Measurements from ENCODE around the gene MAMDC2. TPM values are rescaled to one million over a fixed set of nuclear protein-coding genes. Genes with fewer than 3 reads are reported as not detected.
A peak's percentile ranks its signal among the peaks of the same experiment; 100 is the strongest.

The MAMDC2 gene
- total RNA-seq, 6 experiments from 2014 or later, result 0.22 to 1.6 (median 0.37) TPM; not detected in 1

DNA sequence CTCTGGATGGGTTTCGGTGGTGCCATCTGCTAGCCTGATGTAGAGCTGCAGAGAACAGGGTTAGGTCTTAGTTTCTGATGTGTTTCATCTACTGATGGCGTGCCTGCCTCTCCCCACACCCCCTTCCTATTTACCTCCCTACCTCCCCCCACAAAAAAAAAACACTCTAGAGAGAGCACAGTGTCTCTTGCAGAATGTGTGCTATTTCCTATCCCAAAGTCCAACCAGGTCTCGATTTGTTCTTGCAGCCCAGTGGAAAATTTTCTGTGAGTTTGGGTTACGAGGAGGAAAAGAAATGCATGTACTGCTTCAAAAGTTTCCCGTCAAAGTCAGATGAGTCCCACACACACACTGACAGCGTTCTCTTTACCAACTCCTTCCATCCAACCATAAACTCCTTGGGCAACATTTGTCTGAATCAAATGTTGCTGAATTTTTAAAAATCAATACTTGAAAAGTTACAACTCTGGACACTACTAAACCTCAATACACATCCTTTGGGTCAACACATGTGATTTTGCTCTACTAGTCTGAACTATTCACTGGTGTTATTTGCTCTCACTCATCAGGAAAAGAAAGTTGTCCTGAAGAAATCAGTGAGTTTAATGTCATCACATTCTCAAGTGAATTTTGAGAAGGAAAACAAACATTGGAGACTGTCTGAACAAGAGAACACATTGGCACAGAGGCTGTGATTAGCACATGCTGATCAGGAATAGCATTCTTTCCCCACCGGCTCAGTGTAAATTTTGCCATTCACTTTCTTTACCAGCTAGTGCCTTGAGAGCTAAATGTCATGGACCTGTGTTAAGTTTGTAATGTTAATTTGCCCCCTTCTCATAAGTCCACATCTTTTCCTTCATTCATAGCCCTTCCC is 84.1 kb downstream of the MAMDC2 start:
- Histone ChIP-seq H3K4me1 (no peaks in the 10 kb centered on the region), H3K27ac (peak overlapping the region in 1 of 3 donors; percentile 31), H3K9me3 (no peaks in the 10 kb centered on the region), H3K4me3 (no peak overlapping the region), H3K36me3 (no peaks in the 10 kb centered on the region), H3K27me3 (no peaks in the 10 kb centered on the region)
- 67% methylated on average over 7 of the region's 7 CpGs for WGBS (ENCODE audit: insufficient coverage, low coverage, low lambda C conversion rate, missing lambda C conversion rate)
- TF ChIP-seq CTCF (IDR thresholded peaks at IDR 0.05) (no peak), POLR2A (IDR thresholded peaks at IDR 0.05) (no peak)
- intact Hi-C loops (cut with DNase I), result no loop called here
- DNase-seq (no peak), ATAC-seq (peak in 1 of 4 donors; percentile 26)

- 82% methylated on average over 2 of the region's 2 CpGs for WGBS (ENCODE audit: insufficient coverage, low coverage, low lambda C conversion rate, missing lambda C conversion rate)
- DNase-seq (no peak), ATAC-seq (no peak)
- Histone ChIP-seq H3K27me3 (no peaks in the 10 kb centered on the region), H3K4me3 (no peak overlapping the region), H3K9me3 (no peaks in the 10 kb centered on the region), H3K36me3 (no peaks in the 10 kb centered on the region), H3K4me1 (no peaks in the 10 kb centered on the region), H3K27ac (no peak overlapping the region)
- intact Hi-C loops (cut with DNase I), result no loop called here
- TF ChIP-seq POLR2A (IDR thresholded peaks at IDR 0.05) (no peak), CTCF (IDR thresholded peaks at IDR 0.05) (no peak)
These were observed 86.6 kb downstream of the MAMDC2 start for GRCh38 chr9:70130266-70130665.

GRCh38 chr9:70131296-70131695 is 87.6 kb downstream of the MAMDC2 start:
- ATAC-seq, result no peak
- no peak for TF ChIP-seq CTCF (IDR thresholded peaks at IDR 0.05)
- TF ChIP-seq POLR2A (IDR thresholded peaks at IDR 0.05), result no peak
- H3K27ac ChIP-seq, result no peak overlapping the region
- intact Hi-C loops (cut with DNase I), result no loop called here
- DNase-seq, result no peak
- WGBS (ENCODE audit: insufficient coverage, low coverage, low lambda C conversion rate, missing lambda C conversion rate), result 63% methylated on average over 1 of the region's 1 CpG
- no peaks in the 10 kb centered on the region for H3K36me3 ChIP-seq
- H3K4me1 ChIP-seq, result no peaks in the 10 kb centered on the region
- H3K27me3 ChIP-seq, result no peaks in the 10 kb centered on the region
- no peaks in the 10 kb centered on the region for H3K9me3 ChIP-seq
- no peak overlapping the region for H3K4me3 ChIP-seq

DNA sequence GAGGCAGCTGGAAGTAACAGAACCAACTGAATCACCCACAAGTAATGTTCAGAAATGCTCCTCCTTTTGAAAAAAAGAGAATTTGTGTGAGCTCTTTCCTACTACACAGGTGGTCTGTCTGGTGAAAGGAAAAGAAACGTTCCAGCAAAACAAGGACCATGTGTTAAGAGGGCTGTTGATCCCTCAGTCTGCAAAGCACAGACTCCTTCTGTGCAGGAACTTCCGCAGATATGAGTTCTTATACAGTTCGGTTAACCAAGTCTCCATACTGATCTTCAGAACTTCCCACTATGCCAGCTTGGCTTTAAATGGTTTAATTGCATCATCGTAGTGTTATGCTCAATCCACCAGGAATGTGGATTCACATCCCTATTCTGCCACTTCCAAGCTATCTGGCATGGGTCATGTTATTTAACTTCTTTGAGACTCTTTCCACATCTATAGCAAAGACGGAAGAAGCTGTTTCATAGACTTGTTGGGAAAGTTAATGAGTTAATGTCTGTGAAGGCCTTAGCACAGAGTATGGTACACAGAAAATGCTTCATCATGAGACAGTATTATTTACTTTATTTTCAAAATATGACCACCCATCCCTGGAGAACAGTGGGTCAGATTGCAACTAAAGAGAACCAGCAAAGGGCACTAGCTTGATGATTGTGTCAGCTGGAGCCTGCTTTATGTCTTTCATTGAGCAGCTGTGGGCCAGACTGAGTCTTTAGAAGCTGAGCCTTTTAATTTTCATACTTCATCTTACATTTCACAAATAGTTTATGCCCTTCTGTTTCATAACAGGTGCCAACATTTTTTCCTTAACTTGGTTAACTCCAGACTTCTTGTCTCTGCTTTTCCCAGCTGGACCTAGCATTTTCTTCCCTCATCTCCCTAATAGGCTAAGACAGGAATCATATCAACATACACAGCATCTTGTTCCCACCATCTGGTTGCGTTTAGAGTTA is 89.9 kb downstream of the MAMDC2 start:
- Histone ChIP-seq H3K36me3 (no peaks in the 10 kb centered on the region), H3K4me1 (no peaks in the 10 kb centered on the region), H3K27ac (no peak overlapping the region), H3K4me3 (no peak overlapping the region), H3K9me3 (no peaks in the 10 kb centered on the region), H3K27me3 (no peaks in the 10 kb centered on the region)
- no peak for ATAC-seq
- intact Hi-C loops (cut with DNase I), result no loop called here
- TF ChIP-seq CTCF (IDR thresholded peaks at IDR 0.05) (no peak), POLR2A (IDR thresholded peaks at IDR 0.05) (no peak)
- no peak for DNase-seq
- WGBS (ENCODE audit: insufficient coverage, low coverage, low lambda C conversion rate, missing lambda C conversion rate), result 68% methylated on average over 6 of the region's 6 CpGs
